NCI-H748 (cell line): Measurements from ENCODE around the gene KCND3.

Source experiments
- DNase-seq: peaks from one replicate; lab custom pipeline; 2025; ENCODE audit not compliant: unreplicated experiment; lab: John Stamatoyannopoulos, UW

KCND3 gene

GRCh38 chr1:111920221-111921024, 69.0 kb downstream of the KCND3 start:
- DNase-seq = peak; percentile 63

- no peak for DNase-seq
These were observed 77.5 kb downstream of the KCND3 start for GRCh38 chr1:111911776-111912515.

GRCh38 chr1:111911061-111911460, 78.4 kb downstream of the KCND3 start:
- no peak for DNase-seq

- DNase-seq = peak; percentile 93
These were observed 80.4 kb downstream of the KCND3 start for GRCh38 chr1:111909030-111909429.

- no peak for DNase-seq
These were observed 81.4 kb downstream of the KCND3 start for GRCh38 chr1:111908011-111908621.

GRCh38 chr1:111907321-111907720, 82.1 kb downstream of the KCND3 start:
- DNase-seq = no peak

GRCh38 chr1:111906816-111907215, 82.7 kb downstream of the KCND3 start:
- no peak for DNase-seq

- DNase-seq = no peak
These were observed 83.4 kb downstream of the KCND3 start for GRCh38 chr1:111906111-111906510.

GRCh38 chr1:111904478-111905218, 84.8 kb downstream of the KCND3 start:
- peak; percentile 94 for DNase-seq

- DNase-seq = no peak
These were observed 85.5 kb downstream of the KCND3 start for GRCh38 chr1:111903871-111904449.

GRCh38 chr1:111903148-111903870, 86.2 kb downstream of the KCND3 start:
- no peak for DNase-seq

- no peak for DNase-seq
These were observed 94.0 kb downstream of the KCND3 start for GRCh38 chr1:111895469-111895868.

GRCh38 chr1:111895017-111895416, 94.5 kb downstream of the KCND3 start:
- DNase-seq = no peak

- DNase-seq = no peak
These were observed 95.0 kb downstream of the KCND3 start for GRCh38 chr1:111894497-111894896.

- no peak for DNase-seq
These were observed 97.9 kb downstream of the KCND3 start for GRCh38 chr1:111891566-111891965.

- DNase-seq = no peak
These were observed 100.6 kb downstream of the KCND3 start for GRCh38 chr1:111888740-111889376.

- DNase-seq = no peak
These were observed 101.6 kb downstream of the KCND3 start for GRCh38 chr1:111887875-111888274.

GRCh38 chr1:111887385-111887784, 102.1 kb downstream of the KCND3 start:
- peak; percentile 8 for DNase-seq

GRCh38 chr1:111886741-111887140, 102.7 kb downstream of the KCND3 start:
- no peak for DNase-seq
